Endodermal cell (in vitro differentiated cells): ENCODE measurements around the gene TAP1. TPM values are rescaled to one million over a fixed set of nuclear protein-coding genes. Genes with fewer than 3 reads are reported as not detected.

Source experiments
- DNase-seq: peaks from one replicate; pipeline ENCODE4 v3.0.0-alpha.2; 2017
- H3K27ac ChIP-seq: 2 replicates; pipeline ENCODE4 v1.5.1; 2013; ENCODE audit warnings: mild to moderate bottlenecking, low read depth, low read length, moderate library complexity
- H3K27me3 ChIP-seq: 2 replicates; pipeline ENCODE4 v1.6.1; 2013; ENCODE audit warnings: mild to moderate bottlenecking, low read length, moderate library complexity; ENCODE audit not compliant: insufficient read depth, control insufficient read depth, poor library complexity, severe bottlenecking
- H3K36me3 ChIP-seq: 2 replicates; pipeline ENCODE4 v1.7.0; 2013; ENCODE audit warnings: mild to moderate bottlenecking, low read length, moderate library complexity; ENCODE audit not compliant: control insufficient read depth, insufficient read depth
- H3K4me1 ChIP-seq: one replicate; pipeline ENCODE4 v1.7.0; 2013; ENCODE audit warnings: low read length; ENCODE audit not compliant: control insufficient read depth, insufficient read depth
- H3K4me3 ChIP-seq: 2 replicates; pipeline ENCODE4 v1.5.1; 2013; ENCODE audit warnings: mild to moderate bottlenecking, low read length, moderate library complexity
- H3K9ac ChIP-seq: 2 replicates; pipeline ENCODE4 v1.6.1; 2013; ENCODE audit warnings: mild to moderate bottlenecking, low read length, moderate library complexity; ENCODE audit not compliant: poor library complexity, severe bottlenecking; ENCODE audit errors: extremely low read depth
- H3K9me3 ChIP-seq: 2 replicates; pipeline ENCODE4 v1.6.1; 2013; ENCODE audit warnings: mild to moderate bottlenecking, low read length, moderate library complexity; ENCODE audit not compliant: control insufficient read depth
- H3K27ac Mint-ChIP-seq: 2 replicates; pipeline ENCODE4 v1.8.0; 2020; ENCODE audit warnings: mixed read lengths
- H3K27me3 Mint-ChIP-seq: 2 replicates; pipeline ENCODE4 v1.8.0; 2021; ENCODE audit warnings: mild to moderate bottlenecking, mixed read lengths; ENCODE audit not compliant: insufficient read depth
- H3K36me3 Mint-ChIP-seq: 2 replicates; pipeline ENCODE4 v1.8.0; 2020; ENCODE audit warnings: low read depth, mixed read lengths
- H3K4me1 Mint-ChIP-seq: 2 replicates; pipeline ENCODE4 v1.8.0; 2020; ENCODE audit warnings: mixed read lengths
- H3K4me3 Mint-ChIP-seq: 2 replicates; pipeline ENCODE4 v1.8.0; 2020; ENCODE audit warnings: mild to moderate bottlenecking, moderate library complexity, mixed read lengths
- H3K9me3 Mint-ChIP-seq: 2 replicates; pipeline ENCODE4 v1.8.0; 2020; ENCODE audit warnings: mild to moderate bottlenecking, mixed read lengths
- CTCF ChIP-seq: fragments of 200-600 bp; sonication (generic); conservative IDR thresholded peaks from 2 replicates; pipeline ENCODE4 v1.5.0; 2021; ENCODE audit warnings: antibody characterized with exemption, mild to moderate bottlenecking
- WGBS, 2 experiments: methylation state at CpG; one replicate each; pipeline versions ENCODE4 v1.1.5 to v1.1.7; 2013; ENCODE audit warnings: missing lambda C conversion rate in 2 of 2, mixed read lengths in 1 of 2; ENCODE audit not compliant: insufficient coverage in 1 of 2, insufficient read length in 1 of 2; 5-methylcytosine and 5-hydroxymethylcytosine counted together
- total RNA-seq, 2 donors: library from RNA; stranded (reverse); fragmentation: NEBNext Ultra II Directional in 1 of 2; extraction: Animal tissue kit (Norgen Biotek cat#: 25700) in 1 of 2; gene quantifications; 2 replicates in 1 of 2; 3 replicates in 1 of 2; pipeline ENCODE4 v1.2.1, GENCODE V29; 2021

TAP1 gene
- total RNA-seq, 2 donors from 2014 or later = 2.0 to 2.6 TPM

- Mint-ChIP-seq H3K4me3 (peak overlapping the region; percentile 69), H3K4me1 (peaks cover 4% of the 10 kb centered on the region), H3K27me3 (peaks cover 54% of the 10 kb centered on the region), H3K9me3 (no peaks in the 10 kb centered on the region), H3K27ac (no peak overlapping the region), H3K36me3 (no peaks in the 10 kb centered on the region)
- Histone ChIP-seq H3K4me3 (peak overlapping the region; percentile 84), H3K27me3 (peaks cover 75% of the 10 kb centered on the region), H3K36me3 (no peaks in the 10 kb centered on the region), H3K27ac (no peak overlapping the region), H3K4me1 (no peaks in the 10 kb centered on the region), H3K9me3 (no peaks in the 10 kb centered on the region), H3K9ac (no peak overlapping the region)
- 58% methylated on average over 12 of the region's 12 CpGs; no CpG with 5 or more reads in 1 of the 2 experiments for WGBS, 2 experiments
- no peak for TF ChIP-seq CTCF
- no peak for DNase-seq
These were observed 15.8 kb downstream of the TAP1 start for GRCh38 chr6:32837651-32838113.

GRCh38 chr6:32836873-32837272, 16.6 kb downstream of the TAP1 start:
- no peak overlapping the region for H3K4me3 Mint-ChIP-seq
- WGBS, 2 experiments = 93% methylated on average over 2 of the region's 2 CpGs; no CpG with 5 or more reads in 1 of the 2 experiments
- peaks cover 45% of the 10 kb centered on the region for H3K27me3 Mint-ChIP-seq
- peaks cover 4% of the 10 kb centered on the region for H3K4me1 Mint-ChIP-seq
- DNase-seq = no peak
- no peak overlapping the region for H3K27ac Mint-ChIP-seq
- Histone ChIP-seq H3K27me3 (peaks cover 67% of the 10 kb centered on the region), H3K36me3 (no peaks in the 10 kb centered on the region), H3K4me1 (no peaks in the 10 kb centered on the region), H3K4me3 (no peak overlapping the region), H3K27ac (no peak overlapping the region), H3K9ac (no peak overlapping the region), H3K9me3 (no peaks in the 10 kb centered on the region)
- no peaks in the 10 kb centered on the region for H3K36me3 Mint-ChIP-seq
- H3K9me3 Mint-ChIP-seq = no peaks in the 10 kb centered on the region
- no peak for TF ChIP-seq CTCF

- H3K9me3 Mint-ChIP-seq = no peaks in the 10 kb centered on the region
- H3K36me3 ChIP-seq = no peaks in the 10 kb centered on the region
- H3K27me3 ChIP-seq = peaks cover 52% of the 10 kb centered on the region
- no peaks in the 10 kb centered on the region for H3K9me3 ChIP-seq
- H3K27ac ChIP-seq = no peak overlapping the region
- peaks cover 4% of the 10 kb centered on the region for H3K4me1 Mint-ChIP-seq
- DNase-seq = no peak
- no peak for TF ChIP-seq CTCF
- H3K4me3 Mint-ChIP-seq = no peak overlapping the region
- H3K9ac ChIP-seq = no peak overlapping the region
- H3K4me1 ChIP-seq = no peaks in the 10 kb centered on the region
- H3K27me3 Mint-ChIP-seq = peaks cover 34% of the 10 kb centered on the region
- no peak overlapping the region for H3K4me3 ChIP-seq
- 85 to 90% methylated on average over 9 to 16 of the region's 16 CpGs for WGBS, 2 experiments
- no peaks in the 10 kb centered on the region for H3K36me3 Mint-ChIP-seq
- no peak overlapping the region for H3K27ac Mint-ChIP-seq
These were observed 18.2 kb downstream of the TAP1 start for GRCh38 chr6:32835167-32835893.
